RCC 7860 (cell line): ENCODE measurements around the gene MTUS2.

Experiments
- DNase-seq: peaks from one replicate; pipeline ENCODE4 v3.0.0-alpha.2; 2015; ENCODE audit warnings: low spot score
- FAIRE-seq: peaks from 2 replicates; lab custom pipeline; 2012; peaks lifted over from hg19 to GRCh38; lab: Jason Lieb, UNC

MTUS2 gene

DNA sequence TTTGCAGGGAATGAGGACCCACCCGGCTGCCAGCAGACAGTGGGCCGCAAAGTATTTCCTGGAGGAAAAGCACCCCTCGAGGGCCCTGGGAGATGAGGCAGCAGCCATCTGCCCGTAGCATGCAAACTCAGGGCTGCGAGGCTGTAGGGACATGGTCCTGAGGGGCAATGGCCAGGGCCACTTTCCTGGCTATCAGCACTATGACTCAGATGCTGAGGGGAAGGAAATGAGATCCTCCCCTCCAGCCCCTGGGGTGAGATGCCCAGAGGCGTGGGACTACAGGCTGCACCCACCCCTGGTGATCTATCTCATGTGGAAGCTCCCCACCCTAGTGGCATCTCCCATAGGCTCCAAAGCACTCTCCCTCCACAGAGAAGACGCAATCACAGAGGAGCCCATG is 695.2 kb downstream of the MTUS2 start:
- no peak for DNase-seq
- FAIRE-seq, result no peak

DNA sequence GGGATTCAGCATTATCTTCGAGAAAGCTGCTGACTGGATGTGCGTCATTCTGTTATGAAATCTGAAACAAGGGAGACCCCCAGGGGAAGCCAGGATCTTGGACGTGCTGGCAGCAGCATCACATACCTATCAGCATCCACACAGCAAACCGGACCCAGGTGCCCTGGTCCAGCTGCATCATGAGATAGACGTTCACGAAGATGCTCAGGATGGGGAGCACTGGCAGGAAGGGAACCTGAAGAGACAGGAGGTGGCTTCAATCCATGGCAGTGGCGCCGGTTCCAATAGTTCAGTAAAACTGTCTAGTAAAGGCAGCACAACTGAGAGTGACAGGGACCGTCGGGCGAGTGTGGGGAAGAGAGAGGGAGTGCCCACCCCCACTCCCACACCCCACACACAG is 695.9 kb downstream of the MTUS2 start:
- FAIRE-seq (no peak), DNase-seq (no peak)

DNA sequence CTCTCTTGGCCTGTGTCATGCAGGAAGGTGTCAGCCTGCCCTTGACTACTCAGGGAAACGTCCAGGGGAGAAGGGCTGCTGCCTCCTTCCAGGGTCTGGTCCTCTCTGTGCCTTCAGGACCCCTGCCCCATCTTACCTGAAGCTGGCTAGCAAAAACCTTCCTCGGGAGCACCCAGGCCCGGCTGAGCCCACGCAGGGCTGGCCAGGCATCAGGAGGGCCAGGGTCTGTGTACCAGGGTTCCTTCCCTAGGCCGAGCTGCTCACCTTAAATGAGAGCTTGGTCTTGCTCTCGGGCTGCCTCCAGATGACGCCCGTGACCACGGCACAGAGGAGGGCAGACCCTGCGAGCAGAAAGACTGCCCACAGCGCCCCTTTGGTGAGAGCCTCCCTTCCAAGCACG is 696.7 kb downstream of the MTUS2 start:
- no peak for FAIRE-seq
- DNase-seq, result no peak

DNA sequence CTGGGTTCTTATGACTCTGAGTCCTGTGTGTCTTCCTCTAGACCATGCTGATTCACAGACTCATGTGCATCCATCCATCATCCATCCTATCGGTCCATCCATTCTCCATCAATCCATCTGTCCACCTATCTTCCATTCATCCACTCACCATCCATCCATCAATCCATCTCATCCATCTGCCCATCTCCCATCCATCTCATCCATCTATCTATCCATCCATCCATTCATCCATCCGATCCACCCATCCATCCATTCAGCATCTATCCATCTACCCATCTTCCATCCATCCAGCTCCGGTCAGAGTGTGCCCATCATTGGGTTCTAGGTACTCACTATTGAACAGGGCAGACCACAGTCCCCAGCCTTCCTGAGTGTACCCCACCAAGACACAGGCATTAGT is 699.8 kb downstream of the MTUS2 start:
- FAIRE-seq, result no peak
- no peak for DNase-seq

DNA sequence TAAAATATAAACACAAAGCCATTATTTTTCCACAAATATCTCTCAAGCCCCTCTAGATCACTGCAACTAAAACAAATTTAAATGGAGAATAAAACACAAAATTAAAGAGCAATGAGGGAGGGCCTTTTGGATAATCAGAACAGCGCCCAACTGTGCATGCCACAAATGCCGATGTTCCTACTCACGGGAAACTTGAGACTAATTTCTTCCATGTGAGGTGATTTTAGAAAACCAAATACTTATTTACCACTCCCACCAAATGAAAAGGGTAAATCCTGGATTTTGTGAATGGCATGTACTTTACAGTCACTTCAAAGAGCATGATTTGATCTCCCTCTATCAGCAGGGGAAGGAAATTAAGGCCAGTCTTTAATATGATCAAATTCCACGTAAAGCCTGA is 700.5 kb downstream of the MTUS2 start:
- FAIRE-seq (no peak), DNase-seq (no peak)

DNA sequence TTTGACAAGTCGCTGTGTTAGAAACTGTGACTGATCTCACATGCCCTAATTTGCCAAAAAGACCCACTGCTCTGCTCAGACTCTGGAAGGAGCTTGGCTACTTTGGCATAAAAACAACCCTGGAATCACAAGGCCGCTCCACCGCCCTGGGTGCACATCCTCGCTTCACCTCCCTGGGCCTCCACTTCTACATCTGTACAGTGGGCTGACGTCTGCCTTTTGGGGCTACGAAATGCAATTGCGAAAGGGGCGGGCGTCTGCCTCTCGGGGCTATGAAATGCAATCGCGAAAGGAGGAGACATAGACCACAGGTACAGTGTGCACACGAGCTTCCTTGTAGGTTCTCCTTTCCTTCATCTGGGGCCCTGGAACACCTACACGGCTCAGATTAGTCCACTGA is 701.2 kb downstream of the MTUS2 start:
- FAIRE-seq (no peak), DNase-seq (no peak)

DNA sequence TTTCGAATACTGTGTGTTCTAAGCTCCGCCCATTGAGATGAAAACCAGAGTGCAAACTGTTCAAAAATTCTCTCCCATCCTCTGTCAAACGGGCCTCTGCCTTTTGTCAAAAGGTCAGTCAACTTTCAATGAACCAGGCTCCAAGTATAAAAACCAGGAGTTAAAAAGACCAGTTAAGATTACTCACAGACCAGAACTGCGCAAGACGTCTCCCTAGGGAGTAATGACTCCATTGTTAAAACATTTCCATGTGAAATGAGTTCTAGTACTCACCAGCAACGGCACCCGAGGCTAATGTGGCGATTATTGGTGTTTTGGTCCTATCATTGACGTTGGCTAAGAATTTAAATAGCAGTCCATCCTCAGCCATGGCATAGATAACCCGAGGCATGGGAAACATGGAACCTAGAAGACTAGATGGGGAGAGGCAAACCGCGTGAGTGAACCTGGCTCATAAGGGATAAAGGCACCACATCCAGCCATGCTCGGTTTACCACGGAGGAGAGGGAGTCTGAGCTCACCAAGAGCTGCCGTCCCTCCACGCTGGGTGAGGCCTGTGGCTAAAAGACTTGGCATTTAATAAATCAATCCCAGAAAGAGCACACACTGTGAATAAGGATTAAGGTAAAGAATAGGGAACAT is 702.0 kb downstream of the MTUS2 start:
- FAIRE-seq, result no peak
- DNase-seq, result no peak

DNA sequence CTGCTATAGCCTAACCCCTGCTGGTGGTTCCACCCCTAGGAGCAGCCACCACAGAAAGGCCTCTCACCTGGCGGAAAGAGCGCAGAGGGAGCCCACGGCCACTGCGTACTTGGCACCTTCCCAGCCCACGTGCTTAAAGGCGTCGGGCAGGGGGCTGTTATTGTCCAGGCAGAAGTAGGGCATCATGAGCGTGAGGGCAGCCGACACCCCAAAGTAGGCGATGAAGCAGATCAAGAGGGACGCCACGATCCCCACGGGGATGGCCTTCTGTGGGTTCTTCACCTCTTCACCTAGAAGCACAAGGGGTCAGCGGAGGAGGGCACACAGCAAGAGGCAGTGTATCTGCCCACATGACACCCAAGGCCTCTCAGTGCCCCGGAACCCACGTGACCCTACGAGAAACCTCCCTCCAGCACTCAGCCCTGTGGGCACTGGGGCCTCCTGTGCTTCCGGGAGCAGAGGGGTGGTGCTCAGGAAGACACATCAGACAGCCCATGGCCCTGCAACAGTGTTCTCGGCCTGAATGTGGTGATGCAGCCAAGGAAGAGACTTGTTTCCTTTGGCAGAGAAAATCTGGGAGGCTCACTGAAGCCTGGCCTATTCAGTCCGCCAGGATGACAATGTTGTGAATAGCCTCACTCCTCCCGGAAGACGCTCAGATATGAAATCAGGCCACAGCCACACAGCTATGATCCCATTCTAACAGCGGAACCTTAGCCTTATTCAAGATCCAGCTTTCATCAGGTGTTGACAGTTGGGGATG is 703.2 kb downstream of the MTUS2 start:
- FAIRE-seq, result no peak
- DNase-seq, result no peak

DNA sequence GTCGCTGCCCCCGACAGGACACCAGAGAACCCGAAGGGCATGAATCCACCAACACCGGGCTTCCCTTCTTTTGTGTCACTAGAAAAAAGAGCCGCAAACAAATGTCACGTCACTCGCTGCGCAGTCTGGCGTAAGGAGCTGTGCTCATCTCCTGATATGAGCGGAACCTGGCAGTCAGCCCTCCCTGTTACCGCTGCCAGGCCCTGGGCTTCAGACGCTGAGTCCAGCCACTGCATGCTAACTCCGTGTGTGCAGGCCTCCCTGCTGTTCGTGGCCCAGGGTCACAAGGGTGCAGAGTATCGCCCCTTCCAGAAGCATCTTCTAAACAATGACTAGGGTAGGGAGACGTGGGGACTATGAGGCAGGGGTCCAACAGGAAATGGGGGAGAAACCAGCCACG is 704.0 kb downstream of the MTUS2 start:
- FAIRE-seq (no peak), DNase-seq (no peak)

DNA sequence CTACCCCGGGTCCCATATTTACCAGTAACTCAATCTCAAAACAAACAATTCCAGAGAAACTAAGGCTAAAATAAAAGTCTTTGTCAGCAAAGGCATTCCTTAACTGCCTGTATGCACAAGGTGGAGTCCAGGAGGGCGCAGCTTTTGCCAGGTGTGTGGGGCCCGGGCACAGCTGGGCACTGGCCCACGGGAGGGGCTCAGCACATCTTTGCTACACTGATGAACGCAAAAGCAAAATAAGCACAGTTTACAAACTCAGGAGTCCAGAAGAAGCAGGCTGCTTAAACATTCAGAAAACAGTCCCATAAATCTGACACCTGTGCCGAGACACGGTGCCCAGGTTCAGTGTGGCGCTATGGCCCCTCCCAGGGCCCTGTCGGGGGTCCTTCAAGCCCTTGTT is 704.5 kb downstream of the MTUS2 start:
- FAIRE-seq (no peak), DNase-seq (no peak)

DNA sequence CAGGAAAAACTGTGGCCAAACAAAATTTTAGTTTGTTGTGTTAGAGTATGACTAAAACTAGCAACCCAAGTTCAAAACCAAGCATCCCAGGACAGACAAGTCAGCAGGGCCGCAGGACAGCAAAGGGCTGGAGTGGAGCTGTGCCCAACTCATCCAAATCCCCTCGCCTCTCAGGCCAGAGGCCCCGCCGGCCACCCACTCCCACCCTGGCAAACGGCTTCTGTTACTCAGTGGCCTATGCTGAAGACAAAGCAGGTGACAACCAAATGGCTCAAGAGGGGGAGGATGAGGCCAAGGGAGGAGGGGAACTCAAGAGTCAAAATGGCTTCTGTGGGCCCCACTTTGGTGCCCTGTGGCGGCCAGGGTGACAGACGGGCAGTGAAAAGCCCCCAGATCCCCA is 705.6 kb downstream of the MTUS2 start:
- DNase-seq (no peak), FAIRE-seq (no peak)

DNA sequence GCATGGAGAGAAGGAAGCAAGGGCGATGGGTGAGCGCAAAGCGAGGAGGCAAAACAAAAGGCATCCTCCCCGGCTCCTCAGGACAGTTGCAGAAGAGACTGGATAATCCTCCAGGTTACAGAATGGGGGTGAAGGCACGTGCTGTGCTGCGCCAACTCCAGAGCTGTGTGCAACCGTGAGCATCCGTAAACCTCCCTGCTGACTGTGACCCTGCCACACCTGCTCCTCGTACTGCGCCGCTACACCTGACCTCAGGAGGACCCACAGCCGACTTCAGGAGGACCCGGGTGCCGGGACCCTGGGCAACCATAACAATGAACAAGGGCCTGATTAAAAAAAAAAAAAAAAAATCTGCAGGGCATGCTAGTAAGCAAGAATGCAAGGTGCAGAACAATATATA is 706.6 kb downstream of the MTUS2 start:
- DNase-seq (no peak), FAIRE-seq (no peak)

DNA sequence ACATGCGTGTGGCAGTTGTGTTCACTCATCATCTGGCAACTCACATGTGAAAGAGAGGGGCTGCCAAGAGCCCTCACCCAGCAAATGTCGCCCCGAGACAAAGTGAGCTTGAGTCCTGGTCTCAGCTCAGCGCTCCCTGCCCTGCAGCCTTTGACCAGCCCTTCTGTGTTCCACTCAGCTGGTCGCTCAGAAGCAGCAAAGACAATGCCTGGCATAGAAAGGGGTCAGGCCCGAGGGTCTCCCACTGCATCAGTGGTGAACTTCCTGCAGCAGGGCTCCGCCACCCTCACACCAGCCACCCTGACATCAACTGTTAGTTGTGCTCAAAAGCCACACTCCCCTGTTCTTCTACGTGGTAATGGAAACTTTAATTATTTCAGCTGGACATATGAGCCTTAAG is 707.4 kb downstream of the MTUS2 start:
- DNase-seq (no peak), FAIRE-seq (no peak)

DNA sequence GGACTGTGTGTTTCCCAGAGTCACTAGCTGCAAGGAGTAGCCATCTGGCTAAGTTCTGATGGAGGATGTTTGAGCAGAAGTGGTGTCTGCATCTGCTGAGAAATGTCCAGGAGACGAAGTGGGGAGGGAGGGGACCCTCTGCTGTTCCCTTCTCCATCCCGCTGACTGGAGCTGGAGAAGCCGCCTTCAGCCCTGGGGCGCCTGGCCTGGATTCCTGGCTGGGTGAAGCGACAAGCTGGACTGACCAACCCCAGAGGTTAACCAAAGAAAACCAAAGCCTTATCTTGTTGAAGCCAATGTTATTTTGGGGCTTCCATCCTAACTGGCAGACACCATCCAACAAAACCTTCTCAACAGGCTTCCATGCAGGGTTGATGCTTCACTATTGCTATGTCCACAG is 707.8 kb downstream of the MTUS2 start:
- FAIRE-seq, result no peak
- DNase-seq, result no peak

DNA sequence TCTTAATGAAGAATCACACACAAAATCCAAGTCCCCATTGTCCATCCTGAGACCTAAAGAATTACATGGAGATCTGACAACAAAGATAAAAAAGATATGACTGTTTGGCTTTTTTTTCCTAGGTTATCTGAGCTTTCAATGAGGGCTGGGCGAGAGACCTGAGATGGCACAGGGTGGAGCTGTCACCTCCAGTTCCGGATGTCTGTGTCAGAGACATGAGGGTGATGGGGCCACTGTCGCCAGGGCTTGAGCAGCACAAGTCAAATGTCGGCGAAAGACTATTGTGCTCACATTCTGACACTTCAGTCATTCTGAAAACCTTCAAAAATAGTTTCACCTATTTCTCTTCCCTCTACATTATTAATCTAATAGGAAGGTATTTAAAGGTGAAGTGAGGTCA is 709.6 kb downstream of the MTUS2 start:
- DNase-seq (no peak), FAIRE-seq (no peak)

DNA sequence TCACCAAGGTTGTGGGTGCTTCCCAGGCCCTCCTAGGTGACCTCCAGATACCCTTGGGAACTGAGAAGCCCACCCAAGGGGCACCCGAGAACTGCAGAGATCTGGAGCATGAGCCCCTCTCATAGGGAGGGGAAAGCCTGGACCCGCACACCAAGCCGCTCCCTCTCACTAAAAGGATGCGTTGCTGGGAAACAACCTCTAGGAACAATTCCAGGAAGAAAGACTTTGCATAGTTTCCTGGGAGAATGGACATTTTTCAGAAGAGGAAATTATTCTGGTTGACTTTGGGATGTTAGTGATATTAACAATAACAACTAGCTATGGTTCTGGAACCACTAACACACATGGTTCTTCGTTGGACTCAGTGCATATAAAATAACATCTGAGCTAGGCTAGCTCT is 710.8 kb downstream of the MTUS2 start:
- FAIRE-seq, result no peak
- no peak for DNase-seq

DNA sequence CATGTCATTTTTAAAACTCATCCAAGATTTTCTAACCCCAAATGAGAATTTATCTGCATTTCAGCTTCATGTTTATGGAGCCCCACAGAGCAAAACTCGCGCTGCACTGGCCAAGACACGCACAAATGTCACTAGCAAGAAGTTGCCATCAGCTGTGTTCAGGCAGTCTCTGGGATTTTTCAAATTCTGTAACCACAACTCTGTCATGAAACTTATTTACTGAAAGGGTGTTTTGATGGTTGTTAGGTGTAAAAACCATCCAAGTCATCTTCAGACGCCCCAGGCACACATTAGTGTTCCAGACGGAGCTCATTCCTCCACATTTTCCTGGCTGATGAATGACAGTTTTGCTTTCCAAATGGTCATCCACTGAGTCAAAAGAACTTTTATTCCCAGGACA is 712.0 kb downstream of the MTUS2 start:
- FAIRE-seq (no peak), DNase-seq (no peak)

DNA sequence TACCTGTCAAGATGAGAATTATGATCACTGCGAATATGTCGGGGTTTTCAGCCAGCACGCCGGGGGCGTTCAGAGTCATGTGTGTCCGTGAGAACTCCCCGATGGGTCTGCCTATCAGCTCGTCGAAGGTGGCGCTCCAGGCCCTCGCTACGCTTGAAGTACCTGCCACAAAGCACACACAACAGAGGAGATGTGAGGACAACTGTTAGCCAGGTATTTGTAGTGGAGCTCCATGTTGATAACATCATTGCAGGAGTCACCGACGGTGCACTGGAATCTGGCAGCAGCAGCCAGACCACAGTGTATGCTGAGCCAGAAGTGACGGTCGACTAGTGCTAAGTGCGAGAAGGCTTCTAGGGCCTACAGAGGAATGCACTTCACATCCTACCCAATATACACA is 712.7 kb downstream of the MTUS2 start:
- DNase-seq (no peak), FAIRE-seq (no peak)

DNA sequence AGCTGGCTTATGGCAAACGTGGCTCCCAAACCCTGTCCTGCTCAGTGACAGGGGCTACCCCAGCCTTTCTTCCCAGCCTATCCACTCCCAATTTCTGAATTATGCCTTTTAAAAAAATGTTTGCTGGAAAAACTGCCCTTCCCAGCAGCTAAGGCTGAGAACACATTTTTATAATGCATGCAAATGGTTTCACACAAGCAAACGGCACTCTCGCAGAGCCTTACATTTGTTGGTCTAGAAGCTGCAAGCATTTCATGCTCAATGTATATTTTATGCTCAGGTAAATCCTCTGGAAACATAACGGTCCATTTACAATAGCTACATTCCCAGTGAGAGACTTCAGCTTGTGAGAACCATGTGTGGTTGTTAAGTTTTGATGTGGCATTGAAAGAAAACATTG is 713.9 kb downstream of the MTUS2 start:
- no peak for FAIRE-seq

DNA sequence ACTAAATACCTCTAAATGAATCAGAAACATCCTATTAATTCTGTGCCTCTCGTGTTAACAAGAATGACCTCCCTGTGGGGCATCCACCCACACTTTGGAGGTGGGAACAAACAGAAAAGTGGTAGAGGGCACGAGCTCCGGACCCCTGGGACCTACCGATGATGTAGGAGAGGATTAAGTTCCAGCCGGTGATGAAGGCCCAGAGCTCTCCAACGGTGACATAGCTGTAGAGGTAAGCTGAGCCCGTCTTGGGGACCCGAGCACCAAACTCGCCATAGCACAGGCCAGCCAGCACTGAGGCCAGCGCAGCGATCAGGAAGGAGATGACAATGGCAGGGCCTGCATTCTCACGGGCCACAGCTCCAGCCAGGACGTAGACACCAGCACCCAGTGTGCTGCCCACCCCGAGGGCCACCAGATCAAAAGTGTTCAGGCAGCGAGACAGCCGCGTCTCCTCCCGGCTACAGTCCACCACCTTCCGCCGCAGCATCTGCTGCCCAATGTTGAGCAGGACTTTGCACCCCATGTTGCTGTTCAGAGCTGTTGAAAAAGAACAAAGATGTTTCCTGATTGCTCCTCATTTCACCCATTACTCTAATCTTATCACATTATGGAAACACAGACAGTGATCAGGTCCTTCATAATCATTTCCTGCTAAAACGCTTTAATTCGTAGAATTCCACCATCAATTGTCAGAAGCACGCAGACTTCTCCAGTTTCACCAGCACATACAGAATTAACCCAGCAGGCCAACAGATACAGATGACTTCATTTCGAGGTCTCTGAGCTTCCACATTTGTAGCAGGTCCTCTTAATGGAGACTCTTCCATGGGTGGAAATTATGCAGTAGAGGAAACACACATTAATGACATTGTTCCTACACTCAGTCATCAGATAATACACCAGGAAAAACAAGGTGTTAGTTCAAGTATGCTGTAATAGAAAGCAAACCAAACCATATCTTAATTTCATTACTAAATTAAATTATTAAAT is 715.8 kb downstream of the MTUS2 start:
- FAIRE-seq (no peak), DNase-seq (no peak)

More for the DNA sequence above, 713.9 kb downstream of the MTUS2 start:
- no peak for DNase-seq

DNA sequence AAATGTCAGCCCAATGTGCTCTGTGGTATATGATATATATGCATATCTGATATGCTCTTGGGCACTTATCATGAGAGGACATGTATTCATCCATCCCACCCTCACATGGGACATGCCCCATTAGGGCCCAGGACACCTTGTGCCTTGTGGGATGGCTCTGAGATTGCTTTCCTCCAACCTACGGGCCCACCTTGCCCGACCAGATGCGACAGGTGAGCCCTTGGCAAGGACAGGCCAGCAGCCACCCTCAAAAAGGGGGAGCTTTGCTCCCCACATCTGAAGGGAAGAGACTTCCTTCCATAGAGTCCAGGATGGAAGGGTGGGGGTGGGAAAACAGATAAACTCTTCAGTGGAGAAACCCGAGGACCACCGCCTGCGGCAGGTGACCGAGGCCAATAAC is 716.7 kb downstream of the MTUS2 start:
- DNase-seq, result no peak
- no peak for FAIRE-seq
